OCI-LY3 (cell line): ENCODE data around the gene ACOT7.

Source experiments
- H2AFZ ChIP-seq: fragments of 200-600, 300-600 bp; shearing (Covaris generic); 2 replicates; pipeline ENCODE4 v1.6.0; 2014; ENCODE audit warnings: antibody characterized with exemption, low read depth, low read length
- H3K27ac ChIP-seq: fragments of 200-600, 300-600 bp; sonication (generic); 2 replicates; pipeline ENCODE4 v1.5.1; 2014; ENCODE audit warnings: mild to moderate bottlenecking, low read length, moderate library complexity, mixed read lengths
- H3K27me3 ChIP-seq: fragments of 200-600, 300-600 bp; sonication (generic); 2 replicates; pipeline ENCODE4 v1.6.1; 2014; ENCODE audit warnings: low read depth, low read length, mixed read lengths
- H3K36me3 ChIP-seq: fragments of 200-600, 300-600 bp; sonication (generic); replicated peaks from 2 replicates; pipeline ENCODE3; 2014; ENCODE audit warnings: low read depth, low read length, mixed read lengths
- H3K4me1 ChIP-seq: fragments of 300-600, 200-600 bp; sonication (generic); 2 replicates; pipeline ENCODE4 v1.6.1; 2014; ENCODE audit warnings: low read length, mixed read lengths
- H3K4me2 ChIP-seq: fragments of 200-600, 300-600 bp; sonication (generic); 2 replicates; pipeline ENCODE4 v1.6.1; 2014; ENCODE audit warnings: low read length, mixed read lengths
- H3K4me3 ChIP-seq: fragments of 300-600, 200-600 bp; sonication (generic); 2 replicates; pipeline ENCODE4 v1.5.1; 2014; ENCODE audit warnings: antibody characterized with exemption, mild to moderate bottlenecking, low read length, moderate library complexity
- H3K79me2 ChIP-seq: fragments of 300-600, 200-600 bp; shearing (Covaris generic); 2 replicates; pipeline ENCODE4 v1.6.1; 2014; ENCODE audit warnings: mild to moderate bottlenecking, low read length, mixed read lengths
- H3K9ac ChIP-seq: fragments of 300-600, 200-600 bp; shearing (Covaris generic); 2 replicates; pipeline ENCODE4 v1.6.0; 2014; ENCODE audit warnings: mild to moderate bottlenecking, low read length, moderate library complexity
- H3K9me3 ChIP-seq: fragments of 200-600, 300-600 bp; shearing (Covaris generic); 2 replicates; pipeline ENCODE4 v1.6.1; 2014; ENCODE audit warnings: low read length, mixed read lengths; ENCODE audit not compliant: insufficient read depth
- H4K20me1 ChIP-seq: fragments of 200-600, 300-600 bp; sonication (generic); 2 replicates; pipeline ENCODE4 v1.6.1; 2016; ENCODE audit warnings: low read length, mixed read lengths; ENCODE audit not compliant: insufficient read depth
- EZH2phosphoT487 ChIP-seq: fragments of 200-600 bp; shearing (Covaris generic); IDR thresholded peaks from 2 replicates; pipeline ENCODE4 v1.6.1; 2018; ENCODE audit warnings: antibody characterized with exemption, mixed run types, low read depth
- TF ChIP-seq, protein P1 (sequence below): fragments of 200-600, 300-600 bp; sonication (generic); IDR thresholded peaks from 2 replicates; pipeline ENCODE4 v1.5.1; 2014; ENCODE audit warnings: antibody characterized with exemption, low read length, low read depth

The ACOT7 gene

DNA sequence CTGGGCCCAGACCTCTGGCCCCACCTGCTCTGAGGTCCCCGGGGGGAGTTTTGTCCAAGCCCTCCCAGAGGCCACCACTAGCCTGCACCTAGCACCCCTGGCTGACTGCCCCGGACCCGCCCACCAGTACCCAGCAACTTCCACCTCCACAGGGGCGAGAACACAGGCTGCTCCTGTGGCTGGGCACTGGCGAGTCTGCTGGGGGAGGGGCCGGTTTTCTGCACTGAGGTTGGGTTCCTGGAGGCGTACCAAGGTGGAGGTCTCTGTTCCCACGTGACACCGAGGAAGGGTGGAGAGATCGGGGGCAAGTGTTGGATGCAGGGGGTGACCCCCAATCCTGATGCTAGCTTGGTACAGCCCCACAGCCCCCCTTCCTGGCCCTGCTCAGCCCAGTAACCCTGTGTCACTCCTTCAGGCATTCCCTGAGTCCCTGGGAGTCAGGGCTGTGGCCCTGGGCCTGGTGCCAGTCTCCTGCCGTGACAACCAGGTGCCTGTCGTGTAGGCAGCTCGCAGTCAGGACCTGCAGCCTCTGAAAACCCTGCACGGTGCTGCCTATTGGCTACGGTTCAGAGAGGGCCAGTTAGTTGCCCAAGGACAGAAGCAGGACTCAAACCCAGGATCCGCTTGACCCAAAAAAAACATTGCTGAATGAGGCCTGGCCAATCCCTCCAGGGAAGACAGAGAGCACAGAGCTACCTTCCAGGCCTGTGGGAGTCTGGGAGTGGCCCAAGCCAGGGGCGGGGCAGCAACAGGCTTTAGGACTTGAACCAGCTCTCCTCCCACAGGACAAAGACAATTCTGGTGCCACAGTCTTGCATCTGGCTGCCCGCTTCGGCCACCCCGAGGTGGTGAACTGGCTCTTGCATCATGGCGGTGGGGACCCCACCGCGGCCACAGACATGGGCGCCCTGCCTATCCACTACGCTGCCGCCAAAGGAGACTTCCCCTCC is 34.1 kb upstream of the ACOT7 start:
- no peaks in the 10 kb centered on the region for H3K9me3 ChIP-seq
- H3K36me3 ChIP-seq, result no peaks in the 10 kb centered on the region
- no peak overlapping the region for H3K4me3 ChIP-seq
- H3K4me2 ChIP-seq, result no peak overlapping the region
- H3K79me2 ChIP-seq, result no peaks in the 10 kb centered on the region
- H2AFZ ChIP-seq, result no peak overlapping the region
- no peak overlapping the region for H3K27ac ChIP-seq
- H4K20me1 ChIP-seq, result no peaks in the 10 kb centered on the region
- H3K9ac ChIP-seq, result no peak overlapping the region
- H3K27me3 ChIP-seq, result no peaks in the 10 kb centered on the region
- TF ChIP-seq, protein P1, sequence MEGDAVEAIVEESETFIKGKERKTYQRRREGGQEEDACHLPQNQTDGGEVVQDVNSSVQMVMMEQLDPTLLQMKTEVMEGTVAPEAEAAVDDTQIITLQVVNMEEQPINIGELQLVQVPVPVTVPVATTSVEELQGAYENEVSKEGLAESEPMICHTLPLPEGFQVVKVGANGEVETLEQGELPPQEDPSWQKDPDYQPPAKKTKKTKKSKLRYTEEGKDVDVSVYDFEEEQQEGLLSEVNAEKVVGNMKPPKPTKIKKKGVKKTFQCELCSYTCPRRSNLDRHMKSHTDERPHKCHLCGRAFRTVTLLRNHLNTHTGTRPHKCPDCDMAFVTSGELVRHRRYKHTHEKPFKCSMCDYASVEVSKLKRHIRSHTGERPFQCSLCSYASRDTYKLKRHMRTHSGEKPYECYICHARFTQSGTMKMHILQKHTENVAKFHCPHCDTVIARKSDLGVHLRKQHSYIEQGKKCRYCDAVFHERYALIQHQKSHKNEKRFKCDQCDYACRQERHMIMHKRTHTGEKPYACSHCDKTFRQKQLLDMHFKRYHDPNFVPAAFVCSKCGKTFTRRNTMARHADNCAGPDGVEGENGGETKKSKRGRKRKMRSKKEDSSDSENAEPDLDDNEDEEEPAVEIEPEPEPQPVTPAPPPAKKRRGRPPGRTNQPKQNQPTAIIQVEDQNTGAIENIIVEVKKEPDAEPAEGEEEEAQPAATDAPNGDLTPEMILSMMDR, result no peak
- no peak for TF ChIP-seq EZH2phosphoT487
- H3K4me1 ChIP-seq, result peaks cover 16% of the 10 kb centered on the region

DNA sequence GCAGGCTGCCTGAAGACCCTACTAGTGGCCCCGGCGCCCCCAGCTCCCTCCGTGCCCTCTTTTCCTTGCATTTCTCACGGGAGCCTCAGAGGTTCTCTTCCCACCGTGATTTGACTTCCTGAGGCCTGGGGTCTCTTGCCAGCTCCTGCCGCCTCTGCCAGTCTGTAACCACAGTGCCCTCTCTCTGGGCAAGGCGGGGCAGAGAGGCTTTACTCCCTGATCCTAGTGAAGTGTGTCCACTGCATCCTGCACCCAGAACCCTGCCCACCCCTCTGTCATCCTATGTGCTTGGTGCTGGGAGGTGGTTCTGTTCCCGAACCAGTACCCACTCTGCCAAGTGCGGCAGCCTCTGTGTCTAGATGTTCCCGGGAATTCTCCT is 33.4 kb upstream of the ACOT7 start:
- Histone ChIP-seq H3K4me2 (no peak overlapping the region), H3K4me1 (peaks cover 16% of the 10 kb centered on the region), H4K20me1 (no peaks in the 10 kb centered on the region), H3K79me2 (no peaks in the 10 kb centered on the region), H3K27me3 (no peaks in the 10 kb centered on the region), H2AFZ (no peak overlapping the region), H3K36me3 (no peaks in the 10 kb centered on the region), H3K9me3 (no peaks in the 10 kb centered on the region), H3K9ac (no peak overlapping the region), H3K27ac (no peak overlapping the region), H3K4me3 (no peak overlapping the region)
- TF ChIP-seq EZH2phosphoT487, result no peak
- TF ChIP-seq, protein P1, result no peak

DNA sequence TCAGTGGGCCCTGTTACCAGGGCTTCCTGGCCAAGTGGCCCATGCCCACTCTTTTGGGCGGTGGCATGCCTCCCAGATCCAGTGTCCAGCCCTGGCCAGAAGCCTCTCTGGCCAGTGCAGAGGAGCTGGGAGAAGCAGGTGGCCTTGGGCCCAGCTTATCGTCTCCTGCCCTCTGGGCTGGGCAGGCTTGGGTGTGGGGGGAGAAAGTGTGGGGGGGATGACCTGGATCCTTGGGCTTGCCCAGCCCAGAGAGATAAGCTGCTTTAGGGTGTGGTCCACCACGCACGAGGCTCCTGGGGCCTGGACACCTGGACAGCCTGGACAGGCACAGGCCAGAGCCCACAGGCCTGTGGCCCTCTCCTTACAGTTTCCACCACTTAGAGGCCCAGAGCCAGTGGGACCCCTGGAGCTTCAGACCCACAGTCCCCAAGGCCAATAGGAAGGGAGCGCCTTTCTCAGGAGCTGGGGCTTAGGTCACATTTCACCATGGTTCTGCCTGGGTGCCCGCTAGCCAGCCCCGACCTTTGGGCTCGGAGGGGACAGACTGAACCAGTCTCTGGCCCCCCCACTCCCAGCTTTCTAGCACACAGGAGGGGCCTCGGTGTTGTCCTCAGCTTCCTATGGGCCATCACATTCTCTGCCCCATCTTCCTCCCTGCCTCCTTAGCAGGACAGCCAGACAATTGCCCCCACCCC is 32.9 kb upstream of the ACOT7 start:
- no peaks in the 10 kb centered on the region for H4K20me1 ChIP-seq
- no peak overlapping the region for H3K9ac ChIP-seq
- no peak overlapping the region for H3K27ac ChIP-seq
- H2AFZ ChIP-seq, result no peak overlapping the region
- no peaks in the 10 kb centered on the region for H3K9me3 ChIP-seq
- H3K36me3 ChIP-seq, result no peaks in the 10 kb centered on the region
- peaks cover 16% of the 10 kb centered on the region for H3K4me1 ChIP-seq
- H3K79me2 ChIP-seq, result no peaks in the 10 kb centered on the region
- no peak overlapping the region for H3K4me2 ChIP-seq
- TF ChIP-seq EZH2phosphoT487, result no peak
- TF ChIP-seq, protein P1, result no peak
- H3K4me3 ChIP-seq, result no peak overlapping the region
- H3K27me3 ChIP-seq, result no peaks in the 10 kb centered on the region

DNA sequence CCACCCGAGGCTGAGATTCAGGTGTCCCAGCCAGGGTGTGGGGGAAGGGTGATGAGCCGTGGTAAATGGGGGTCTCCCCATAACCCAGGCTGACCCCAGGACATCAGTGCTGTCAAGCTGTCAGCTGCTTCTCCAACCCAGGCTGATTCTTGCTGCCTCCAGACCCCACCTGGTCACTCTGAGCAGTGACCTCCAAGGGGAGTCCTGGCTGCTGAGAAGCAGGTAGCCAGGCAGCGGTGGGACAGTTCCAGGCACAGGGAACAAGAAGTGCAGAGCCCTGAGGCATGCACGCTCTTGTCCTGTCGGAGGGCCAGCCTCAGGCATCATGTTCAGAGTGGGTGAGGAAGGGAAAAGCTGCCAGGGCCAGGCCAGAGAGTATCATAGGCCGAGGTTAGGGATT is 32.1 kb upstream of the ACOT7 start:
- H3K79me2 ChIP-seq, result no peaks in the 10 kb centered on the region
- H3K4me3 ChIP-seq, result no peak overlapping the region
- H3K9me3 ChIP-seq, result no peaks in the 10 kb centered on the region
- no peaks in the 10 kb centered on the region for H4K20me1 ChIP-seq
- no peaks in the 10 kb centered on the region for H3K36me3 ChIP-seq
- no peak overlapping the region for H3K9ac ChIP-seq
- no peak overlapping the region for H2AFZ ChIP-seq
- H3K27me3 ChIP-seq, result no peaks in the 10 kb centered on the region
- no peak for TF ChIP-seq EZH2phosphoT487
- TF ChIP-seq, protein P1, result no peak
- H3K4me1 ChIP-seq, result peaks cover 16% of the 10 kb centered on the region
- no peak overlapping the region for H3K27ac ChIP-seq
- H3K4me2 ChIP-seq, result no peak overlapping the region
